Suprapubic skin (tissue), 4 donors: Measurements from ENCODE around the gene REG4.

Experiments
- EP300 ChIP-seq: sonication (generic); formaldehyde crosslinking; IDR thresholded peaks from one replicate; pipeline ENCODE4 v1.6.1; 2017; ENCODE audit warnings: antibody characterized with exemption
- POLR2A ChIP-seq, 2 donors: fragments of 450-650 bp; IDR thresholded peaks; one replicate each; pipeline ENCODE4 v1.6.1; 2017; ENCODE audit warnings: antibody characterized with exemption in 2 of 2, mild to moderate bottlenecking in 2 of 2, moderate library complexity in 2 of 2
- POLR2AphosphoS5 ChIP-seq, 3 donors: sonication (generic); formaldehyde crosslinking; IDR thresholded peaks; one replicate each; pipeline ENCODE4 v1.6.1; 2017; ENCODE audit warnings: antibody characterized with exemption in 3 of 3
- TF ChIP-seq, protein P1 (sequence below), 2 donors: fragments of 200-600 bp in 1 of 2; fragments of 450-650 bp in 1 of 2; sonication (generic) in 1 of 2; IDR thresholded peaks; one replicate each; pipeline ENCODE4 v1.5.1; 2016 to 2019; ENCODE audit warnings: antibody characterized with exemption in 2 of 2, mild to moderate bottlenecking in 1 of 2, moderate library complexity in 1 of 2

DNA sequence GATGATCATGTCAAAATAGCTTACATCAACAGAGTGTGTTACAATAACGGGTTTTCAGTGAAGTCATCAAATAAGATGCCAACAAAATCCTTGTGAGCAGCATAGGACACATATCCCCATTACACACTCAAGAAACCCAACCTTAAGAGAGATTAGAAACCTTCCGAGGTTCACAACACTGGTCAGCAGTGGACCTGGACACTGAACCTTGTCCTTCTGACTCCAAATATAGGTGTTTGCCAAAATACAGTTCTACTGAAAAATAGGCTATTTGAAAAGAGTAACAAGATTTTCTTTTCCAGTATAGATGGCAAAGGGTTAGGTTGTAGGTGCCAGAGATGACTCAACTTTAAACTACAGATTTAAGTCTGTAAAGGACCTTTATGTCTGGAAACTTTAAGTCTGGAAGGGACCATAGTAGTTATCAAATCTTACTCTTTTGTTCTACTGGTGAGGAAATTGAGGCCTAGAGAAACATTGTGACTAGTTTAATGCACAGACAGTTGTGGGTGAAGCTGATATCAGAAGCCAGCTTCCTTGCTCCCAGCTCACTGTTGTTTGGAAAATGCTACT lies 811 bp upstream of the REG4 start:
- TF ChIP-seq, protein P1, sequence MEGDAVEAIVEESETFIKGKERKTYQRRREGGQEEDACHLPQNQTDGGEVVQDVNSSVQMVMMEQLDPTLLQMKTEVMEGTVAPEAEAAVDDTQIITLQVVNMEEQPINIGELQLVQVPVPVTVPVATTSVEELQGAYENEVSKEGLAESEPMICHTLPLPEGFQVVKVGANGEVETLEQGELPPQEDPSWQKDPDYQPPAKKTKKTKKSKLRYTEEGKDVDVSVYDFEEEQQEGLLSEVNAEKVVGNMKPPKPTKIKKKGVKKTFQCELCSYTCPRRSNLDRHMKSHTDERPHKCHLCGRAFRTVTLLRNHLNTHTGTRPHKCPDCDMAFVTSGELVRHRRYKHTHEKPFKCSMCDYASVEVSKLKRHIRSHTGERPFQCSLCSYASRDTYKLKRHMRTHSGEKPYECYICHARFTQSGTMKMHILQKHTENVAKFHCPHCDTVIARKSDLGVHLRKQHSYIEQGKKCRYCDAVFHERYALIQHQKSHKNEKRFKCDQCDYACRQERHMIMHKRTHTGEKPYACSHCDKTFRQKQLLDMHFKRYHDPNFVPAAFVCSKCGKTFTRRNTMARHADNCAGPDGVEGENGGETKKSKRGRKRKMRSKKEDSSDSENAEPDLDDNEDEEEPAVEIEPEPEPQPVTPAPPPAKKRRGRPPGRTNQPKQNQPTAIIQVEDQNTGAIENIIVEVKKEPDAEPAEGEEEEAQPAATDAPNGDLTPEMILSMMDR (IDR thresholded peaks at IDR 0.05): no peak
- TF ChIP-seq EP300: no peak
- no peak for TF ChIP-seq POLR2A (IDR thresholded peaks at IDR 0.05)
- TF ChIP-seq POLR2AphosphoS5 (IDR thresholded peaks at IDR 0.05): no peak
